ENCODE measurements around the gene CSAG3.
"Not testable (repeated sequence)": the region's sequence is repeated elsewhere in the genome, so short reads cannot be mapped to it uniquely, and the experiment has no call there.

CSAG3 gene

GRCh38 chrX:152758918-152759317 lies at the start of gene CSAG3:
CSAG3 (plus strand) TSS chrX:152759218.
- not testable (repeated sequence) for DNase-seq

- DNase-seq = not testable (repeated sequence)
These were observed 45.8 kb upstream of the CSAG3 start for GRCh38 chrX:152713195-152713594.

DNA sequence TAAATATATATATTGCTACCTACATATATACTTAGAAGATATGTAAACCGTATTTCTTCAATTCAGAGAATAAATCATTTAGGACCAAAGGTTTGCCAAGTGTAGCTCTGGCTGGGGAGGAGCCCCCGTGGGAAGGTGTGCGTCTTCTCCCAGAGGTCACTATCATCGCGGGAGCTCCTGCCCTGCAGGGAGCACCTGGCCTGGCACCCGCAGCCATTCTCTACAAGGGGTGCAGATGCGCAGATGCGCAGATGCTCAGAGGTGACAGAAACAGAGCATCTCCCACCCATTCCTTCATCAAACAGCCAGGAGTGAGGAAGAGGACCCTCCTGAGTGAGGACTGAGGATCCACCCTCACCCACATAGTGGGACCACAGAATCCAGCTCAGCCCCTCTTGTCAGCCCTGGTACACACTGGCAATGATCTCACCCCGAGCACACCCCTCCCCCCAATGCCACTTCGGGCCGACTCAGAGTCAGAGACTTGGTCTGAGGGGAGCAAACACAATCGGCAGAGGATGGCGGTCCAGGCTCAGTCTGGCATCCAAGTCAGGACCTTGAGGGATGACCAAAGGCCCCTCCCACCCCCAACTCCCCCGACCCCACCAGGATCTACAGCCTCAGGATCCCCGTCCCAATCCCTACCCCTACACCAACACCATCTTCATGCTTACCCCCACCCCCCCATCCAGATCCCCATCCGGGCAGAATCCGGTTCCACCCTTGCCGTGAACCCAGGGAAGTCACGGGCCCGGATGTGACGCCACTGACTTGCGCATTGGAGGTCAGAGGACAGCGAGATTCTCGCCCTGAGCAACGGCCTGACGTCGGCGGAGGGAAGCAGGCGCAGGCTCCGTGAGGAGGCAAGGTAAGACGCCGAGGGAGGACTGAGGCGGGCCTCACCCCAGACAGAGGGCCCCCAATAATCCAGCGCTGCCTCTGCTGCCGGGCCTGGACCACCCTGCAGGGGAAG lies 44.9 kb upstream of the CSAG3 start, which contains the start of gene MAGEA2B:
MAGEA2B (plus strand) TSS at position 814 of the 973 bp plus-strand sequence. CDS start 2,479 bp downstream, outside the sequence.
- not testable (repeated sequence) for DNase-seq

DNA sequence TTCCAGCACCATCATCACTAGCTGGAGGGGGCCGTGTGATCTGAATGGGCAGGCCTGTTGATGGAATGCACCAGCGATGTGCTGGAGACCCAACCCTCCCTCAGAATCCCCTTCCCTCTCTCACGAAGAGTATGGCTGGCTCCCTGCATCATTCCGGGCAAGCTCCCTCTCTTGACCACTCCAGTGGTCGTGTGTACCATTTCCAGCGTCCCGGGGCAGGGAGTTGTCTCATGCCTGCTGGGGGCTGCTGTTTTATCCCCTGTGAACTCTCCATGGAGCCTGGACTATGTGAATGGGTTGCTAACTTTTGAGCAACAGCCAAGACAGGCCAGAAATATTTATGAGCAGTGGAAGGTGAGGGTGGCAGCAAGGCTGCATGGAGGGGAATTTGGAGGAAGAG lies 33.6 kb upstream of the CSAG3 start:
- DNase-seq = no peak

DNA sequence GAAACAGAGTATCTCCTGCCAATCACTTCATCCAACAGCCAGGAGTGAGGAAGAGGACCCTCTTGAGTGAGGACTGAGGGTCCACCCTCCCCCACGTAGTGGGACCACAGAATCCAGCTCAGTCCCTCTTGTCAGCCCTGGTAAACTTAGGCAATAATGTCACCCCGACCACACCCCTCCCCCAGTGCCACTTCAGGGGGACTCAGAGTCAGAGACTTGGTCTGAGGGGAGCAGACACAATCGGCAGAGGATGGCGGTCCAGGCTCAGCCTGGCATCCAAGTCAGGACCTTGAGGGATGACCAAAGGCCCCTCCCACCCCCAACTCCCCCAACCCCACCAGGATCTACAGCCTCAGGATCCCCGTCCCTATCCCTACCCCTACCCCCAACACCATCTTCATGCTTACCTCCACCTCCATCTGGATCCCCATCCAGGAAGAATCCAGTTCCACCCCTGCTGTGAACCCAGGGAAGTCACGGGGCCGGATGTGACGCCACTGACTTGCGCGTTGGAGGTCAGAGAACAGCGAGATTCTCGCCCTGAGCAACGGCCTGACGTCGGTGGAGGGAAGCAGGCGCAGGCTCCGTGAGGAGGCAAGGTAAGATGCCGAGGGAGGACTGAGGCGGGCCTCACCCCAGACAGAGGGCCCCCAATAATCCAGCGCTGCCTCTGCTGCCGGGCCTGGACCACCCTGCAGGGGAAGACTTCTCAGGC lies 25.6 kb upstream of the CSAG3 start, which contains the start of the genes CSAG1 and MAGEA12:
CSAG1 (minus strand) TSS at position 461 of the 715 bp plus-strand sequence. CDS start 1,261 bp downstream, outside the sequence.
MAGEA12 (plus strand) TSS at position 497 of the 715 bp plus-strand sequence. CDS start 2,405 bp downstream, outside the sequence.
- DNase-seq = no peak

DNA sequence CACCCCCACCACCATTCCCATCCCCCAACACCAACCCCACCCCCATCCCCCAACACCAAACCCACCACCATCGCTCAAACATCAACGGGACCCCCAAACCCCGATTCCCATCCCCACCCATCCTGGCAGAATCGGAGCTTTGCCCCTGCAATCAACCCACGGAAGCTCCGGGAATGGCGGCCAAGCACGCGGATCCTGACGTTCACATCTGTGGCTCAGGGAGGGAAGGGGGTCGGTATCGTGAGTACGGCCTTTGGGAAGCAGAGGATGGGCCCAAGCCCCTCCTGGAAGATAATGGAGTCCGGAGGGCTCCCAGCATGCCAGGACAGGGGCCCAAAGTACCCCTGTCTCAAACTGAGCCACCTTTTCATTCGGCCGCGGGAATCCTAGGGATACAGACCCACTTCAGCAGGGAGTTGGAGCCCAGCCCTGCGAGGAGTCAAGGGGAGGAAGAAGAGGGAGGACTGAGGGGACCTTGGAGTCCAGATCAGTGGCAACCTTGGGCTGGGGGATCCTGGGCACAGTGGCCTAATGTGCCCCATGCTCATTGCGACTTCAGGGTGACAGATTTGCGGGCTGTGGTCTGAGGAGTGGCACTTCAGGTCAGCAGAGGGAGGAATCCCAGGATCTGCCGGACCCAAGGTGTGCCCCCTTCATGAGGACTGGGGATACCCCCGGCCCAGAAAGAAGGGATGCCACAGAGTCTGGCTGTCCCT lies 24.7 kb upstream of the CSAG3 start:
- not testable (repeated sequence) for DNase-seq

- DNase-seq = no peak
These were observed 23.9 kb upstream of the CSAG3 start for GRCh38 chrX:152735101-152735500.

GRCh38 chrX:152735860-152736511 lies 23.0 kb upstream of the CSAG3 start:
- DNase-seq = no peak

GRCh38 chrX:152736528-152736927 lies 22.5 kb upstream of the CSAG3 start:
- DNase-seq = not testable (repeated sequence)

GRCh38 chrX:152738560-152738959 lies 20.5 kb upstream of the CSAG3 start:
- DNase-seq = no peak

GRCh38 chrX:152753686-152754650 lies 5.0 kb upstream of the CSAG3 start, which contains the start of gene MAGEA2:
MAGEA2 (minus strand) TSS chrX:152753842; CDS start chrX:152751363, 2,479 bp downstream.
- not testable (repeated sequence) for DNase-seq

DNA sequence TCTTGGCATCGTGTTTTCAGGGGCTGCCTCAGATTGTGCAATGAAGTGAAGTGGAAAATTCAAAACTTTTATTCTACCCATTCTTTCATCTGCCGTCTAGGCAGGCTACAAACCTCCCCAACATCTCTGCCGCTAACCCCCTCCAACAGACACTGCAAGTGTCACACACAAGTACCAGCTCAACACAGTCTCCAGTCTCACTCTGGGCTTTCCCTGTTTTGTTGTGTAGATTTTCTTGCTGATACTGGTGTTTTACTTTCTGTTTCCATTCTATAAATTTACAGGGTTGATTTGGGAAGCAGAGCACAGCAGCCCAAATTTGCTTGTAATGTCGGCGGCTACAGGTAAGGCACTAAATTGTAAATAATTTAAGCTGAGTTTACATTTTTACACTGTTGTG lies 4.1 kb upstream of the CSAG3 start:
- DNase-seq = not testable (repeated sequence)

- not testable (repeated sequence) for DNase-seq
These were observed 526 bp downstream of the CSAG3 start for GRCh38 chrX:152759544-152759943.

- DNase-seq = not testable (repeated sequence)
These were observed 2.6 kb downstream of the CSAG3 start for GRCh38 chrX:152761582-152761981.

- DNase-seq = not testable (repeated sequence)
These were observed 7.5 kb downstream of the CSAG3 start for GRCh38 chrX:152766562-152766961.

- not testable (repeated sequence) for DNase-seq
These were observed 10.7 kb downstream of the CSAG3 start, which contains the start of gene MAGEA6 for GRCh38 chrX:152769549-152770289. MAGEA6 (minus strand) TSS chrX:152769689; CDS start chrX:152767650, 2,039 bp downstream.

- not testable (repeated sequence) for DNase-seq
These were observed 28.0 kb downstream of the CSAG3 start for GRCh38 chrX:152787062-152787461.

GRCh38 chrX:152798945-152799344 lies 39.9 kb downstream of the CSAG3 start:
- DNase-seq = no peak

DNA sequence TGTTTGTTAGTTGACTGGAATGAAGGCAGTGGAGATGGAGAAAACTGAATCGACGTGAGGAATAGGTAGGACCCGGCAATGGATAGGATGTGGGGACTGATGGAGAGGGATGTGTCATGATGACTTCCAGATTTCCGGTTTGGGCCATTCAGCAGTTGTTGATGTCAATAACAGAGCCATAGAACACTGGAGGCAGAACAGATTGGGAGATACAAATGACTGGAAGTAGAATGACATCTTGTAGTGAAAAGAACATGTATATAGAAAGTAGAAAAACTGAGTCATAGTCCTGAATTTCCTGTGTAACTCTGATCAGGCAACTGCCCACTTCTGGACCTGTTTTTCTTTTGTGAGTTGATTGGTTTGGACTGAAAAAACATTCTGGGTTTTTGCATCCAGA lies 47.0 kb downstream of the CSAG3 start:
- no peak for DNase-seq
